Endothelial cell (in vitro differentiated cells): Measurements from ENCODE around the gene ANKRD63. TPM values are rescaled to one million over a fixed set of nuclear protein-coding genes. Genes with fewer than 3 reads are reported as not detected.

Source experiments
- DNase-seq: peaks from one replicate; pipeline ENCODE4 v3.0.0; 2021; ENCODE audit warnings: low spot score
- H3K27ac Mint-ChIP-seq: one replicate; pipeline ENCODE4 v1.8.0; 2021; ENCODE audit warnings: mixed read lengths, inconsistent platforms; ENCODE audit not compliant: unreplicated experiment
- H3K27me3 Mint-ChIP-seq: one replicate; pipeline ENCODE4 v1.8.0; 2021; ENCODE audit warnings: mild to moderate bottlenecking, moderate library complexity, mixed read lengths, inconsistent platforms; ENCODE audit not compliant: unreplicated experiment
- H3K36me3 Mint-ChIP-seq: one replicate; pipeline ENCODE4 v1.8.0; 2021; ENCODE audit warnings: mild to moderate bottlenecking, low read depth, mixed read lengths, inconsistent platforms; ENCODE audit not compliant: unreplicated experiment
- H3K4me1 Mint-ChIP-seq: one replicate; pipeline ENCODE4 v1.8.0; 2021; ENCODE audit warnings: mild to moderate bottlenecking, mixed read lengths, inconsistent platforms; ENCODE audit not compliant: unreplicated experiment
- H3K4me3 Mint-ChIP-seq: one replicate; pipeline ENCODE4 v1.8.0; 2021; ENCODE audit warnings: mild to moderate bottlenecking, mixed read lengths, inconsistent platforms; ENCODE audit not compliant: unreplicated experiment
- H3K9me3 Mint-ChIP-seq: one replicate; pipeline ENCODE4 v1.8.0; 2021; ENCODE audit warnings: mixed read lengths, inconsistent platforms; ENCODE audit not compliant: unreplicated experiment
- total RNA-seq: library from RNA; stranded (reverse); fragmentation: NEBNext Ultra II Directional; extraction: Animal tissue kit (Norgen Biotek cat#: 25700); gene quantifications from one replicate; pipeline ENCODE4 v1.2.1, GENCODE V29; 2021; ENCODE audit not compliant: unreplicated experiment
- TF ChIP-seq, protein P1 (sequence below): fragments of 200-600 bp; sonication (generic); IDR thresholded peaks from one replicate; pipeline ENCODE4 v1.5.0; 2021; ENCODE audit warnings: antibody characterized with exemption; ENCODE audit not compliant: unreplicated experiment

ANKRD63 gene
- total RNA-seq, 1 donor from 2014 or later: not detected

DNA sequence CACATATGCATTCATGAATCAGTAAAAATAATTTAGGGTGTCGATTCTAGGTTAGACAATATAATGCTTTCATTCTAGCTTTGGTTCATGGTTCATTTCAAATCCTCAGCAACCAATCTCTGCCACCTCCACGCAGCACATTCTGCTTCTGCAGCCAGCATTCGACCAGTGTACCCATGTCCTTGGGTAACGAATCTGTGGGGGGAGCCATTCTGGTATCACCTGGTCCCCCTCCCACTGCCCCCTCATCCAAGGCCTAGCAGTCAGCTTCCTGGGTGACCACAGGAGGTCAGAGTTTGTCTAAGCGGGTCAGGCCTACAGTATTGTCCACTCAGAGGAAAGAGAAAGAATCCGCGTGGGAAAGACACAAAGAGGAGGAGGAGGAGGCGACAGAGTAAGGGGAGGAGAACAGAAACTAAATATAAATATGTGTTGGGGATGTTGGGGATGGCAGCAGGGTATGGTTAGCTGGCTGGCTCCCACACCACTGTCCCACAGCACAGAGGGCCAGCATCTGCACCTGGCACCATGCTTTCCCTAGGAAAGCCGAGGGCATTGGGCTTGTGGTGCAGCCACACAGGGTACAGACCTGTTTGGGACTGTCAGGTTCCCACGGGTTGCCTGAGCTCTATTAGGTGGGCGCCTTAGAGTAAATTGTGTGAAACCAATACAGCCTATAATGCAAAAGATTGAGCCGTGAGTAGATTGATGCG lies 31.9 kb downstream of the ANKRD63 start:
- no peak for DNase-seq

DNA sequence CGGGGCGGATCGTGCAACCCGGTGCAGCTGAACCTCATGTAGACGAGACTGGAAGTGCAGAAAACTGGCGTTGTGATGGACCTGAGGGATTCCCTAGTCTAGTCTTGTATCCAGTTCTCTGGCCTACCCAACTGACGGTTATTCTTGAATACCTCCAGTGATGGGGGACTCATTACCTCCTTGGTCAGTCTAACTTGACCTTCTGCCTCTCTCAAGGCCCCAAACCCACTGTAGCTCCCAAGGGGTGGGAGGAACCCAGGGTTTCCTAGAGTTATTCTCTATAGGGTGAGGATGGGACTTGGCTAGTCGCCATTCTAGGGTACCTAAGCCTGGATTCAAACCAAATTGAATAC lies 32.6 kb downstream of the ANKRD63 start:
- no peak for DNase-seq
- peaks cover 6% of the 10 kb centered on the region for H3K36me3 Mint-ChIP-seq
- TF ChIP-seq, protein P1, sequence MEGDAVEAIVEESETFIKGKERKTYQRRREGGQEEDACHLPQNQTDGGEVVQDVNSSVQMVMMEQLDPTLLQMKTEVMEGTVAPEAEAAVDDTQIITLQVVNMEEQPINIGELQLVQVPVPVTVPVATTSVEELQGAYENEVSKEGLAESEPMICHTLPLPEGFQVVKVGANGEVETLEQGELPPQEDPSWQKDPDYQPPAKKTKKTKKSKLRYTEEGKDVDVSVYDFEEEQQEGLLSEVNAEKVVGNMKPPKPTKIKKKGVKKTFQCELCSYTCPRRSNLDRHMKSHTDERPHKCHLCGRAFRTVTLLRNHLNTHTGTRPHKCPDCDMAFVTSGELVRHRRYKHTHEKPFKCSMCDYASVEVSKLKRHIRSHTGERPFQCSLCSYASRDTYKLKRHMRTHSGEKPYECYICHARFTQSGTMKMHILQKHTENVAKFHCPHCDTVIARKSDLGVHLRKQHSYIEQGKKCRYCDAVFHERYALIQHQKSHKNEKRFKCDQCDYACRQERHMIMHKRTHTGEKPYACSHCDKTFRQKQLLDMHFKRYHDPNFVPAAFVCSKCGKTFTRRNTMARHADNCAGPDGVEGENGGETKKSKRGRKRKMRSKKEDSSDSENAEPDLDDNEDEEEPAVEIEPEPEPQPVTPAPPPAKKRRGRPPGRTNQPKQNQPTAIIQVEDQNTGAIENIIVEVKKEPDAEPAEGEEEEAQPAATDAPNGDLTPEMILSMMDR: no peak
- peaks cover 3% of the 10 kb centered on the region for H3K4me1 Mint-ChIP-seq
- peaks cover 19% of the 10 kb centered on the region for H3K27me3 Mint-ChIP-seq
- H3K27ac Mint-ChIP-seq: no peak overlapping the region
- no peak overlapping the region for H3K4me3 Mint-ChIP-seq
- H3K9me3 Mint-ChIP-seq: no peaks in the 10 kb centered on the region

More for the DNA sequence above, 31.9 kb downstream of the ANKRD63 start:
- Mint-ChIP-seq H3K9me3 (no peaks in the 10 kb centered on the region), H3K36me3 (peaks cover 6% of the 10 kb centered on the region), H3K27me3 (peaks cover 19% of the 10 kb centered on the region), H3K27ac (no peak overlapping the region), H3K4me1 (peaks cover 3% of the 10 kb centered on the region), H3K4me3 (no peak overlapping the region)
- TF ChIP-seq, protein P1: no peak

DNA sequence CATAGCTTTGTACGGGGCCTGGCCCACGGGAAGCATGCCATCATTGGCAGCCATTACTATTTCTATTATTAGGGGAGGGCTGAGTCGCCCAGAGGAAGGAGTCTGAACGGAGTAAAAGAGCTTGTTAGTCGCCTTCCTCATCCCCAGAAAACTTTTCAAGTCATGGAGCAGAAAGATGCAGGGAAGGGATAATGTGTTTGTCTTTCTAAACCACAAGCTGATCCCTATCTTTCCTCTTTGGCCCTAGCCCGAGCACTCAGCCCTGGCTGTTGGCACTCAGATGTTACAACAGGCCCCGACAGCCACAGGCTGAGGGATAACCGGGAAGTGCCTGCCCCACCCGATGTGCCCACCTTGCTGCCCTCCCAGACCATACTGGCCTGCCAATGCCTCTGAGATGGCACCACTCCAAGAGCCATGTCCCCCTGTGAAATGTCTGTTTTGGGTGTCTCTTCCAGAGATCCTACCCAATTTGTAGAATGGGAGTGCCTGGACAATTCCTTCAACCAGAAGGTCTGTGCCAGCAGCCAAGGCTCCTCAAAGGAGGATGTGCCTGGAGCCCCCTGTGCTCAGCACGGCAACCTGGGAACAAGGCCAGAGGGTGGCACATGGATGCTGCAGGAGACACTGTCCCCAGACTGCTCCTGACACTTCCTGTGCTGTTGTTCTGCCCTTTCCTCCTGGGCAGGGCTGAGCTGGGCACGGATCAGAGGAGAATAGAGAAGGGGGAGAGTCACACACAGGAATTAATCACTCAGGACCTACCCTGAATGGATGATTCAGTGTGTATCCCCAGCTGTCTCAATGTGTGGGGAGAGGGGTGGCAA lies 33.2 kb downstream of the ANKRD63 start:
- DNase-seq: no peak
- Mint-ChIP-seq H3K9me3 (no peaks in the 10 kb centered on the region), H3K27ac (no peak overlapping the region), H3K27me3 (peaks cover 17% of the 10 kb centered on the region), H3K4me3 (no peak overlapping the region), H3K4me1 (peaks cover 3% of the 10 kb centered on the region), H3K36me3 (peaks cover 6% of the 10 kb centered on the region)
- TF ChIP-seq, protein P1: no peak

DNA sequence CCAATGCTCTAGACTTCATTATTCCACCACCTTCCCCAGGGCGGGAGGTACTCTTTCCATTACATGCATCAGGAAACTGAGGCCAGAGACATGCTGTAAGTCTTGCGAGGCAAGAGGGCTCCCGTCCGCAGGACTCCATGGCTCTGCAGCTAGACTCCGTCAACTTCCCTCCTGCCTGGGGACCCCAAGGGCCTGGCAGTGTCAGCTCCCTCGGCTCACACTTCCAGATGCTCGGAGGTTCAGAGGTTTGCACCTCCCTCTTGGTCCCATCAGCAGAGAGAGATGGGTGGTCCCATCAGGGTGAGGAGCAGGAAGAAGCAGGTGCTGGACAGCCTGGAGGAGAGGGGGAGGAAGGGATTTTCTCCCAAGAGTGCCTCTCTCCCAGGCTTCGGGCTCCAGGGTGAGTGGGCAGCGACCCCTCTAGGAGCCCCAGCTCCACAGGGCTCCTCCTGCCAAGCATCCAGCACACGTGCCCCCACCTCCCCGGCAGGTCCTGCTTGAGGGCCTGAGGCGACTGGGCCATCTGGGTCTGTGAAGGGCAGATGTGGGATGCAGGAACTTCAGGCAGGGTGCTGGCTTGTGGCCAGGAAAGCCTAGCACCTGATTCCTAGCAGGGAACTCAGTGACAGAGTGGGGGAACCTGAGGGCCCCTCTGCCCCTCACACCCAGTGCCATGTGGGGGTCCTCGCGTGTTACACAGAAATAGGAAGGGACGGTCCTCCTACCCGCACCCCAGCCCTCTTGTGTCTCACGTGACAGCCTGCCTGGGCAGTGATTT lies 34.7 kb downstream of the ANKRD63 start:
- Mint-ChIP-seq H3K27ac (no peak overlapping the region), H3K4me3 (no peak overlapping the region), H3K27me3 (peaks cover 7% of the 10 kb centered on the region), H3K36me3 (no peaks in the 10 kb centered on the region), H3K4me1 (peaks cover 2% of the 10 kb centered on the region), H3K9me3 (no peaks in the 10 kb centered on the region)
- TF ChIP-seq, protein P1: no peak
- no peak for DNase-seq
